Stimulated activated CD4-positive, alpha-beta T cell treated with anti-CD3 and anti-CD28 coated beads, TNF-alpha, amount 100 ng/mL, for 48 hours (primary cell): Measurements from ENCODE around the gene ABCA4.

Source experiments
- DNase-seq, 3 donors: peaks; one replicate each; pipeline ENCODE4 v3.0.0-alpha.2; 2020; ENCODE audit warnings: low read depth in 3 of 3

ABCA4 gene

DNA sequence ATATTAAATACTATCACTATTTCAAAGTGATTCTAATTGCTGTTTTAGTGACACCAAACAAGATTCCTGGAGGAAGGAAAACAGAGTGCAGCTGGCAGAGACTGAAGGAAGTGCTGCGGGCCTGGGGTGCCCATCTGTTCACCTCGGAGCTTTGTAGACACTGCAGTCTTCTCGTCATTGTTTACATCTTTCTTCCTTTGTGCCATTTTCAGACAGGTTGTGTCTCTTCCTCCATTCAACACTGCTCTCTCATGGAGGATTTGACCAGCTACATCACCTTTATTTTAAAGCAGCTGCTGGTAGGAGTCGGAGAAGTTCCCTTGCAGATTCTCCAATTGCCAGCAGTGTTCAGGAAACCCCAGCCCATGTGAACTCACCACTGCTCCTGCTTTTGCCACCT is 37.3 kb downstream of the ABCA4 start:
- DNase-seq: no peak

DNA sequence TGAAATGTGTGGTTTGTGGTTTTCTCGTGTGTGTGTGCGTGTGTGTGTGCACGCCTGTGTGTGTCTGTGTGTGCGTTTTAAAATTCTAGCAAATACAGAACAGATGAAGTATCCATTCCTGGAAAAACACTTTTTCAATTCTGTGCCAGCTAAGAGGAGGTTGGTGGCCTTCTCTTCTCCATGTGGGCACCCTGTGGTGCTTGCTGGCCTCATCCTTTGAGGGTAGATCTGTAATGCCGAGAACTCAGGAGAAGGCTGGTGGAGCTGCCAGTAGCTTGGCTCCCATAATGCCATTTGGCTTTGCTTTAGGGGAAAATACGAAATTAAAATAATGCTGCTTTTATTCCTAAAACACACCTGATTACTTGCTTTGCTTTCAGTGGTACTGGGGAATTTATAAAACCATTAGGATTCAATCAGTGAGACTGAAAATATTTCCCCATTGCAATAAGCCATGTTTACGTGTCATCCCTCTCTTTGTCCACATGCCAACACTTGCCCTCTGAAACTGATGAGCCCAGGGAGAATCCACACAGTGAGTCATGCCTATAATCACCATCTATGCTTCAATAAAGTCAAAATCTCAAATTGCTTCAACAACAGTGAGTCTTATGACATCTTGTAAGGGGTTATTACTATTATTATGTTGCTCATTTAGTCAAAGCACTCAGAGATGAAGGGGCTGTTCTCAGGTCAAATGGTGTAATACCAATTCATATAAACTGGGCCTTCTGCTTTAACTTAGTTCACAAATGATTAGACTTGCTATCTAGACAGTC is 39.2 kb downstream of the ABCA4 start:
- no peak for DNase-seq

- no peak for DNase-seq
These were observed 41.0 kb downstream of the ABCA4 start for GRCh38 chr1:94079989-94080388.

- no peak for DNase-seq
These were observed 41.6 kb downstream of the ABCA4 start for GRCh38 chr1:94079080-94079940.

DNA sequence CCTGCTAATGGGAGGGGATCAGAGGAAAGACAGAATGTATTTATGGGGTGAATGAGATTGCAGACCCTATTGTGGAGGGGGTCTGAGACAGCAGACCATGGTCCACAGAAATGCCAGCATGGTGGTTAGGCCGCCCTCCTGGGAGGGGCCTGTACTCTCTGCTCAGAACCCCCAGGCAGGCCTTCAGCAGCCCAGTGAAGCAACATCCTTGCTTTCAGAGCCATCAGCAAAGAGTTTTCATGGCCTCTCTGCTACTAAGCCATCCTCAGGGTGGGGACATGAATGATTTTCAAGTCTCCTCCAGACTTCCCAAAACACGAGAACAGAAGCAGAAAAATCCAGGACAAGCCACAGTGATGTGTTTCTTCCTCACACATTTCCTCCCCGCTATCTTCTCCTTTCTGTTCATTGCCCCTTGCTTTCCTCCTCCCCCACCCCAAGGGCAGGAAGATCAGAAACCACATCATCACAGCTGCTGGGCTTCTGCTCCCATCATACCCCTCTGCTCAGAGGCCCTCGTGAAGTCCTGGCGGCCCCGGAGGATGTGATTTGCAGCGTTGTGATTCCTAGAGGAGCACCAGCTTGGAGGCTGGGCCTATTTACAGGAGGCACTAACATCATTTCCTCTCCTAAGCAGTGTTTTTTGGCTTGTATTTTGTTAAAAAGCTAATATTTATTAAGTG is 48.0 kb downstream of the ABCA4 start:
- DNase-seq: no peak

- no peak for DNase-seq
These were observed 49.0 kb downstream of the ABCA4 start for GRCh38 chr1:94071976-94072375.

DNA sequence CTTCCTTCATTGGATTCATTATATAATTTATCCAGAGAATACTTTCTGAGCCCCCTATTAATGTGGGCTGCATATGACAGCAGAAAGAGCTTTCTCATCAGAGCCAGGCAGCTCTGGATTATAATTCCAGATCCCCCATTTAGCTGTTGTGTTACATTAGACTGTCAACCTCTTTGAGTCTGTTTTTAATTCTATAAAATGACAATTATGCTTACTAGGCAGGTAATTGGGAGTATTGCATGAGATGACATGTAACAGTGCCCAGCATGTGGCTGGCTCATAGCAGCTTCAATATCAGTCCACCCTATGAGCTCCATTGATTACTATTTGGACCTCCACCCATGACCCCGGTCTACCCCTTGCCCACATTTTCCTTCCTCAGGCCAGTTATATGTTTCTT is 49.6 kb downstream of the ABCA4 start:
- DNase-seq: no peak

GRCh38 chr1:94070865-94071264 is 50.1 kb downstream of the ABCA4 start:
- DNase-seq: no peak

- no peak for DNase-seq
These were observed 51.0 kb downstream of the ABCA4 start for GRCh38 chr1:94069919-94070285.

DNA sequence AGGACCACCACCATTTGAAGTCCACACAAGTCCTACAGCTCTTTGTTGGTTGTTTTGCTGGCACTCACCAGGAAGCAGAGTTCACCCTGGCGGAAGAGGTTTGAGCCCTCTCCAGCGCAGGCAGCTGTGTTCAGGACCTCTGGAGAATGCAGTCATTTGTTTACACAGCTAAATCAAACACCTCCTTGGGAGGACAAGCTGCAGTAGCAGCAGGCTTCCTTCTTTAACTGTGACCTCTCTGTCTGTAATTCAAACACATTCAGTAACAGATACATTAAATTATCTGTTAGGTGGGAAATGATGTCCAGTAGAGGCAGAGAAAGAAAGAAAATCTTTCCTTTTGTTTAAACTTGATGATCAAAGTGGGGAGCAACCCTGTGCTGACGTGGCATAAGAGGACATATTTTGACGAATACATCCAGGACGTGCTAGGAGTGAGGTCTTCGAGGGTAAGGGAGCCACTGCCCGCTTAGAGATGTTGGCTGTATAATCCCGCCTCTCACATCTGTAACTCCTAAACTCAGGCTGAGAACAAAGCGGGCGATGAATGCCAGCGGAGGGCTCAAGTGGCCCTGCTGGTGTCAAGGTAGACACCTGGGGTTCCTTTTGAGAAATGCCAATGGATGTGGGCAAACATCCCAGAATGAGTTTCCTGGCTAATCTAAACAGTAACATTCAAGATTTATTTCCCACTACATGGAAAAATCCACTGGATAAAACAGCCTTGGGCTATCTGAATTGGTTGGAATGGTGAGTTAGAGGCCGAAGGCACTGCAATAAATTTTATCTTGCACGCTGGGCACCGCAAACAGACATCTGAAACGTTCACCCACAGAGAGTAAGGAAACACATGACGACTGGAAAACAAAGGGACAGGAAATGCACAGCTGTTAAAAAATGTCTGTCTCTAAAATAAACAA is 51.7 kb downstream of the ABCA4 start:
- no peak for DNase-seq

DNA sequence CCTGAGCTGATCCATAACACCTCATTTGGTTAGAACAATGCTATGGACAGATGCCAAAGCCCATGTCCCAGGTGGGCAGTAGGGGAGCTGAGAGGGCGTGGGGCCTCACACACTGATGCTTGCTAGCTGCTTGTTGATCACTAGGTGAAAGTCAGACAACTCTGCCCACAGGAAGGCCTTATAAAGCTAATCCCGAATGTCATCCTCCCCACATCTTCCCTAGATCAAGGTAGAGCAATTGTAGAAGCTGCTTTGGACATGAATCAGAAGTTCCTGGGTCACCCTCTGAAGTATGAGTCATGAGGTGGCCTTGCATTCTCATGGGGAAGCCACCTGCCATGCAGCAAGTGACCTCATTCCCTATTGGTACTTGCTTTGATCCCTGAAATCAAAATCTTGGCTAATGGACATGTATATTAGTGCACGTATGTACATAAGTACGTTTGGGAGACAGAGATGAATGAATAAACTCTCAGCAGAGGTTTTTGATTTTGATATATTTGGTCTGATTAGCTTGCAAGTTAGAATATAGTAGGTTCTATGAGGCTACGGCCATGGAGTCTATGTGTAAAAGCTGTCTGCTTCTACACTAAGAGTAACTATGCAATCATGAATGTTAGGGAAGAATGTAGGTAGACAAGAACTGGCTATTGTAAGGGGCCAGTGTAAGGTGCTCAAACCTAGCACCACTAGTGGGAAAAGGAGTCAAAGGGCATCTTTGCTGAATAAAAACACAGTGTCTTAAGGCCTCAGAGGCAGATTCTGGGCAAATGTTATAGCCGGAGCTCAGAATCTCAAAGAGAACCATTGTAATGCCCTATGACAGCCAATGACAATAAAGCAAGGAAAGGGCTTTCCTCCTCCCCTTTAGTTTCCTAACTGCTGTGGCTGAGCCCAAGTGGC is 52.6 kb downstream of the ABCA4 start:
- DNase-seq: no peak

DNA sequence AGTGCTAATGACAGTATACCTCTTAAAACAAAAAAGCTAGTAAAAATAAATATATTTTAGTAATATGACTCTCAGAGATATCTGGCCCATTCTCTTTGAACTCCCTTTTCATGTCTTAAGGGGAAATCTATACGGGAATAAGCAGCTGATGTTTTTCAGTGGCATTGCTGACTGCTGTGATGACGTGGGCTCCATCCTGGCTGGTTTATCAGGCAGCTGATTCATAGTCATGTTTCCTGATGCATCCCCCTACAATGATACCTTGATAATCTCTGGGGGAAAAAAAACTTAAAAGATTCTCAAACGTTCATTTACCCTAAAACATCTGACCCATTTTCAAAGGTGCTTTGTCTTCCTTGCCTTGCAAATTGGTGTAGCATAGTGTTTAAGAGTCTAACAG is 53.8 kb downstream of the ABCA4 start:
- no peak for DNase-seq

DNA sequence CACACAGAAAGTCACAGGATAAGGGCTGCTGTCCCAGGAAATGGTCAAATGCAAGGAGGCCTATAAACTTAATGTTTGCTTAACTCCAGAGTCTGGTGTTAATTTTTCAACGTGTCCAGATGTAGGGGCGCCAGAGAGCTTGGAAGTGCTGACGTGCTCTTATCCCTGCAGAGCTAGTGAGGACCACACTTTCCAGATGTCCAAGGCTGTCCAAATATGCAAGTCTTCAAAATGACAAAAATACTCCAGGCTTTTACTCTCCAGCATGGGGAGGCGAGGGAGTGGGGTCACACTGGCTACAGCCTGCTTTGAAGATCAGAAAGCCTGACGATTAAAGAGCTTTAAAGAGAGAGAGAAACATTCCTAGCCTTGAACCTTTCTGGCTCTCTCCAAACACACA is 57.6 kb downstream of the ABCA4 start:
- no peak for DNase-seq

DNA sequence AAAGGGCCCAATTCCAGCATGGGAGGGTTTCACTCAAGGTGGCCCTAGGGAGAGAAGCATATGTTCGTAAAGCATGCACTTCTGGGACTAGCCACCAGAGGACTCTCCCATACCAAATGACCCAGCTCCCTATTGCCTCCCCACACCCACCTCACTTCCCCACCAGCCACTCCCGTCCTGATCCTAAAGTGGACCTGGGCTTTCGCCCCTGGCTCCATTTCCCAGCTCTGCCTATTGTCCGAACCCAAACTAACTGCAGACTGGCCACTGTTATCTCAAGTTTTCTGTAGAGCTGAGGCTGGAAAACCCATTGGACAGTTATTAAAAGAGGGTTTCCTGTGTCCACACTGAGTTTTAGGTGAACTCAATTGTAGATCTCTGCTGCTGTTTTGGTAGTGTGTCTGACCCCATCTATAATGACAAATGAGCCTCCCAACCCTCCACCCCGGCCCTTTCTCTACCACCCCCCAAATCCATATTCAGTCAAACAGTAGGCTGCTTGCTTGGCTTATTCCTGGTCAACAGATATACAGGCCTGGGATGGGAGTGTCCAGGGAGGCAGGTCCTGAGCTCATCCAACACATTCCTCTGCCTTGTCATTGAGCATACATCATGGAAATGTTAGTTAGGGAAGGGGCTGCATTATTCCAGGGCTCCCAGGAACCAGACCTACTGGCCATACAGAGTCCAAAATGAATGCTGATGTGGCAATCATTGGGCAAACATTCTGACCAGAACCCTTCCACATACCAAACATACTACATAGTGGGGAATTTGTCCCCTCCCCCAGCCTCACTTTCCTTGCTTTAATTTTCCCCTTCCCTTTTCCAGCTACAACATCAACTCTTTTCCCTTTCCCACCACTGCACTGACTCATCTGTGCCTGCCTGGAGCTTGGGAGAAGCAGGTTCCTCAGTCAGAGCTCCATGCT is 59.2 kb downstream of the ABCA4 start:
- DNase-seq: no peak

DNA sequence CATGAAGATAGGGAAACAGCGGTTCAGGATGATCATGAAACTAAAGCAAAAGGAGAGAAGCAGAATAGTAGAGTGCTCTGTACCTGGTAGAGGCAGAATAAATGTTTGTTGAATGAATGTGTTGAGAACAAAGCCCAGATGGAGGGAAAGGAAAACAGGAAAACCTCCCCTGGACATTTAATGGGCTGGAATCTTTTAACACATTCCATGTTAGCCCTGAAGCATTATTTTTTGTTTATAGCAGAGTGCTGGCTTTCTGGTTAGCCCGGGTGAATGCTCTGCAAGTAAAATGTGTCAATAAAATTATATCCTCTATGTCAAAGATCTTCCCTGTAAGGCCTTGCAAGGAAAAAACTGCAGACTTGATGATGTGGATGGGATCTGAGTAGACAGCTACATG is 60.2 kb downstream of the ABCA4 start:
- no peak for DNase-seq

DNA sequence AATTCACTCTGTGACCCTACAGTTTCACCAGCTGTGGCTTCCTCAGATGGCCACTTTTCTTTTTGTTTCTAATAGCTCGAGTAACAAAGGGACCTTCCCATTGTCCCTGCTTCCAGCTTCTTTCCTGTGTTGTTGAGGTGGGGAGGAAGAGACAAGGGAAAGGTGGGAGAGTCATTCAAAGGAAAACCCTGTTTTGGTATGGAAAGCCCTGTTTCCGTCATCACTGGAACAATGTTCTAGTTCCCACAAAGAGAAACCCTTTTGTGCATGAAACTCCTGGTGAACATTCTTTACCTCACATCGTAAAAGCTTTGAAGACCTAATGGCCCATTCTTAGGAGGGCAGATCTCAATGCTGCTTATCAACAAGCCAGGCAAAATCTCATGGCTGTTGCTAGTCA is 62.2 kb downstream of the ABCA4 start:
- no peak for DNase-seq

DNA sequence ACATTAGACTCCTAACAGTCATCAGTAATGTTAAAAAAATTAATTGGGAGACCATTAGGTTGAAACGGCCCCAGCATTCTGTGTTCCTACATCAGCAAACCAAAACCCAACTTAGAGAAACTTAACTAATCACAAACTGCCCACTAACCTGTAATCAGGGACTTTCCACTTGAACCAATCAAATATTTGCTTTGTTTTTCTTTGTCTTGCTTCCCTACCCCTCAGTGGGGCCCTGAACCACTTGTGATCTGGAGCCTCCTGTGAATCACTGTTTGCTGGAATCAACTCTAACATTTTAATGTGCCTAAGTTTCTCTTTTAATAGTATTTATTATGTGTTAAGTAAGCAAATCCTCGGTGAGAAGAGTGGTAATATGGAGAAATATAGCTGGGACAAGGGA is 64.0 kb downstream of the ABCA4 start:
- DNase-seq: no peak

- no peak for DNase-seq
These were observed 64.8 kb downstream of the ABCA4 start for GRCh38 chr1:94056171-94056570.

DNA sequence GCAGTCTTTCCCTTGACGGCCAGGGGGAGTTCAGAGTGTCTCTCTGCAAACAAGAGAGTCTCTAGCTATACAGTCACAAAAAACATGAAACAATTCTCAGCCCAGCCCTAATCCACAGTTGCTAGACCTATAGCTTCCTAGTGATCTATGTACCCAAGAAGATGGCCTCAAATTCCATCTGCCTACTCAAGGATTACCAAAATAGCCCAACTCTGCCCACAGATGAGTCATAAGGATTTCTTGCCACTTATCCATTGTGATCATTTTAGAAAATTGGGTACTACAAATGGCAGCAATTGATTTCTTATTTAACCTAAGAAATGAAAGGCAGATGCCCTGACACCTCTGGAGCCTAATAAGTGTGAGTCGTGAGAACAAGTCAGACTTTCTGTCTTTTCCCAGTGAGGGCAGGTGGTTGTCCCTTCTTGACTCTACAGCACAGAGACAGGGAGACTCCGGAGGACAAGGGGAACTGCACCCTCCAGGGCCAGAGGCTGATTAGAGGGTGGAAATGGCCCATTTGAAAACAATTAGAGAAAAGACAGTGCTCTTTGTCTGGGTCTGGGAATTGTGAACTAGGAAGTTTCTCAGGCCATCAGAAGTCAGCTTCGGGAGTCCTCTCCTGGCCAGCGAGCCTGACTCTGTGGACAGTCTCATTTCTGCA is 65.4 kb downstream of the ABCA4 start:
- no peak for DNase-seq
